Endodermal cell (in vitro differentiated cells): ENCODE measurements around the gene NKX1-2. TPM values are rescaled to one million over a fixed set of nuclear protein-coding genes. Genes with fewer than 3 reads are reported as not detected.

Experiments
- DNase-seq: peaks from one replicate; pipeline ENCODE4 v3.0.0-alpha.2; 2017
- H3K27ac ChIP-seq: 2 replicates; pipeline ENCODE4 v1.5.1; 2013; ENCODE audit warnings: mild to moderate bottlenecking, low read depth, low read length, moderate library complexity
- H3K27me3 ChIP-seq: 2 replicates; pipeline ENCODE4 v1.6.1; 2013; ENCODE audit warnings: mild to moderate bottlenecking, low read length, moderate library complexity; ENCODE audit not compliant: insufficient read depth, control insufficient read depth, poor library complexity, severe bottlenecking
- H3K36me3 ChIP-seq: 2 replicates; pipeline ENCODE4 v1.7.0; 2013; ENCODE audit warnings: mild to moderate bottlenecking, low read length, moderate library complexity; ENCODE audit not compliant: control insufficient read depth, insufficient read depth
- H3K4me1 ChIP-seq: one replicate; pipeline ENCODE4 v1.7.0; 2013; ENCODE audit warnings: low read length; ENCODE audit not compliant: control insufficient read depth, insufficient read depth
- H3K4me3 ChIP-seq: 2 replicates; pipeline ENCODE4 v1.5.1; 2013; ENCODE audit warnings: mild to moderate bottlenecking, low read length, moderate library complexity
- H3K9ac ChIP-seq: 2 replicates; pipeline ENCODE4 v1.6.1; 2013; ENCODE audit warnings: mild to moderate bottlenecking, low read length, moderate library complexity; ENCODE audit not compliant: poor library complexity, severe bottlenecking; ENCODE audit errors: extremely low read depth
- H3K9me3 ChIP-seq: 2 replicates; pipeline ENCODE4 v1.6.1; 2013; ENCODE audit warnings: mild to moderate bottlenecking, low read length, moderate library complexity; ENCODE audit not compliant: control insufficient read depth
- H3K27ac Mint-ChIP-seq: 2 replicates; pipeline ENCODE4 v1.8.0; 2020; ENCODE audit warnings: mixed read lengths
- H3K27me3 Mint-ChIP-seq: 2 replicates; pipeline ENCODE4 v1.8.0; 2021; ENCODE audit warnings: mild to moderate bottlenecking, mixed read lengths; ENCODE audit not compliant: insufficient read depth
- H3K36me3 Mint-ChIP-seq: 2 replicates; pipeline ENCODE4 v1.8.0; 2020; ENCODE audit warnings: low read depth, mixed read lengths
- H3K4me1 Mint-ChIP-seq: 2 replicates; pipeline ENCODE4 v1.8.0; 2020; ENCODE audit warnings: mixed read lengths
- H3K4me3 Mint-ChIP-seq: 2 replicates; pipeline ENCODE4 v1.8.0; 2020; ENCODE audit warnings: mild to moderate bottlenecking, moderate library complexity, mixed read lengths
- H3K9me3 Mint-ChIP-seq: 2 replicates; pipeline ENCODE4 v1.8.0; 2020; ENCODE audit warnings: mild to moderate bottlenecking, mixed read lengths
- CTCF ChIP-seq: fragments of 200-600 bp; sonication (generic); conservative IDR thresholded peaks from 2 replicates; pipeline ENCODE4 v1.5.0; 2021; ENCODE audit warnings: antibody characterized with exemption, mild to moderate bottlenecking
- WGBS, 2 experiments: methylation state at CpG; one replicate each; pipeline versions ENCODE4 v1.1.5 to v1.1.7; 2013; ENCODE audit warnings: missing lambda C conversion rate in 2 of 2, mixed read lengths in 1 of 2; ENCODE audit not compliant: insufficient coverage in 1 of 2, insufficient read length in 1 of 2; 5-methylcytosine and 5-hydroxymethylcytosine counted together
- total RNA-seq, 2 donors: library from RNA; stranded (reverse); fragmentation: NEBNext Ultra II Directional in 1 of 2; extraction: Animal tissue kit (Norgen Biotek cat#: 25700) in 1 of 2; gene quantifications; 2 replicates in 1 of 2; 3 replicates in 1 of 2; pipeline ENCODE4 v1.2.1, GENCODE V29; 2021

NKX1-2 gene
- total RNA-seq, 2 donors from 2014 or later = 2.3 to 3.3 TPM

GRCh38 chr10:124474514-124475070, 24.8 kb upstream of the NKX1-2 start:
- no peaks in the 10 kb centered on the region for H3K36me3 Mint-ChIP-seq
- no peaks in the 10 kb centered on the region for H3K27me3 Mint-ChIP-seq
- Histone ChIP-seq H3K36me3 (no peaks in the 10 kb centered on the region), H3K9me3 (no peaks in the 10 kb centered on the region), H3K4me1 (peaks cover 3% of the 10 kb centered on the region), H3K27ac (no peak overlapping the region), H3K27me3 (no peaks in the 10 kb centered on the region), H3K4me3 (no peak overlapping the region), H3K9ac (no peak overlapping the region)
- WGBS, 2 experiments = 86 to 89% methylated on average over 6 to 9 of the region's 9 CpGs
- peaks cover 2% of the 10 kb centered on the region for H3K4me1 Mint-ChIP-seq
- no peaks in the 10 kb centered on the region for H3K9me3 Mint-ChIP-seq
- TF ChIP-seq CTCF = no peak
- peak; percentile 40 for DNase-seq
- H3K4me3 Mint-ChIP-seq = no peak overlapping the region
- no peak overlapping the region for H3K27ac Mint-ChIP-seq

GRCh38 chr10:124473070-124473469, 23.2 kb upstream of the NKX1-2 start:
- Mint-ChIP-seq H3K4me3 (no peak overlapping the region), H3K36me3 (no peaks in the 10 kb centered on the region), H3K27ac (no peak overlapping the region), H3K27me3 (no peaks in the 10 kb centered on the region), H3K4me1 (peaks cover 2% of the 10 kb centered on the region), H3K9me3 (no peaks in the 10 kb centered on the region)
- Histone ChIP-seq H3K27me3 (no peaks in the 10 kb centered on the region), H3K4me3 (no peak overlapping the region), H3K9me3 (no peaks in the 10 kb centered on the region), H3K9ac (no peak overlapping the region), H3K4me1 (peaks cover 3% of the 10 kb centered on the region), H3K27ac (no peak overlapping the region), H3K36me3 (no peaks in the 10 kb centered on the region)
- peak; percentile 43 for DNase-seq
- WGBS, 2 experiments = 84 to 90% methylated on average over 3 of the region's 3 CpGs
- TF ChIP-seq CTCF = no peak

GRCh38 chr10:124472071-124472470, 22.2 kb upstream of the NKX1-2 start:
- TF ChIP-seq CTCF = no peak
- Mint-ChIP-seq H3K36me3 (no peaks in the 10 kb centered on the region), H3K4me3 (no peak overlapping the region), H3K27me3 (no peaks in the 10 kb centered on the region), H3K27ac (no peak overlapping the region), H3K9me3 (no peaks in the 10 kb centered on the region), H3K4me1 (peaks cover 2% of the 10 kb centered on the region)
- Histone ChIP-seq H3K4me1 (no peaks in the 10 kb centered on the region), H3K36me3 (no peaks in the 10 kb centered on the region), H3K27me3 (no peaks in the 10 kb centered on the region), H3K27ac (no peak overlapping the region), H3K9ac (no peak overlapping the region), H3K9me3 (no peaks in the 10 kb centered on the region), H3K4me3 (no peak overlapping the region)
- WGBS, 2 experiments = 94 to 98% methylated on average over 5 to 6 of the region's 6 CpGs
- peak; percentile 38 for DNase-seq
